Measurements from ENCODE around the gene NHEJ1.

Gene NHEJ1

GRCh38 chr2:219167997-219168396, 7.4 kb upstream of the NHEJ1 start:
- DNase-seq (ENCODE audit: low read depth in 2 of 2) = no peak

DNA sequence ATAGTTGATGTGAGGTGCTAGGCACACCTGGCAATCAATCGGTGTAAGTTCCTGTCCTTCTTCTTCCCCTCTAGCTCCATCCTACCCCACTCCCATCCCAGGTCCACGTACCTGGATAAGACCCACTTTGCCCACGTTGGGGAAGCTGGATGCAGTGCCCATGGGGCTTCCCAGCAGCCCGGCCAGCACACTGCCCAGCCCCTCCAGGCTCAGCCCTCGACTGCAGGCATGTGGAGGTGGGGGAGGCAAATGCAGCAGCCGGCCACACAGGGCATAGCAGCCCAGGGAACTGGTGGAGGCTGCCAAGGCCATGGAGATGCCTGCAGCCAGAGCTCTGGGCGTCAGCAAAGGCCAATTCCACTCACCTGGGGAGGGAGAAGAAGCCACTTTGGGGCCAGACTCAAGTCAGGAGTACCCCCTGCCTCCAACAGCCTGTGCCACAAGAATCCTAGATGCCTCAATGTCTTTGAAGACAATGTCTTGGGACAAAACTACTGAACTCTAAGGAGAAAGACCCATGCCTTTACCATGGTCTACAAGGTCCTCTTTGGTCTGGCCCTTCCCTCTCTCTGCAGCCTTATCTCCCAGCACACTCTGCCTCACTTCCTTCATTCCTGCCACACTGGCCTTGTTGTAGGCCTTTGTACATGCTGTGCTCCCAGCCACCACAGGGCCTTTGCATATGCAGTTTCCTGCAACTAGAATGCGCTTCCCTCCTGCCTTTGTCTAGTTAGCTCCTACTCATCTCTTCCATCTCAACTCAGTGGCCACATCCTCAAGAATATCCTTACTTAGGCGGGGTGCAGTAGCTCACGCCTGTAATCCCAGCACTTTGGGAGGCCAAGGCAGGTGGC, 4.7 kb upstream of the NHEJ1 start:
- no peak for DNase-seq (ENCODE audit: low read depth in 2 of 2)

- DNase-seq (ENCODE audit: low read depth in 2 of 2) = no peak
Measured at GRCh38 chr2:219163156-219163555, 2.5 kb upstream of the NHEJ1 start.

DNA sequence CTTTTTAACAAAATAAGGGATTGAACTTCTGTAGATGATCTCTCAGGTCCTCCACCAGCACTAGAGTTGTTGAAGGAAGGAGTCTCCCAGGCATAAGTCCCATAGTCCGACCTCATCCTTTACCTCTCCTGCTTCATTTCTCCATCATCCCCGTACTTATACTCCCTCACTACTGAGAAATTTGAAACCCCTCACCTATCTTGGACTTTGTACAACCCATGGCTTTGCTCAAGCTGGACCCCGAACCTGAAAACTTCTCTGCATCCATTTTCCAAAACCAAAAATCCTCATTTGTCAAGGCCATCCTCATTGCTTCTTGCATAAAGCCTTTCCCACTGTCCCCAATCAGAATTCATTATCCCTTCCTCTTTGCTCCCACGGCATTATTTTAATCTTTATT, 482 bp upstream of the NHEJ1 start:
- DNase-seq (ENCODE audit: low read depth in 2 of 2) = no peak

DNA sequence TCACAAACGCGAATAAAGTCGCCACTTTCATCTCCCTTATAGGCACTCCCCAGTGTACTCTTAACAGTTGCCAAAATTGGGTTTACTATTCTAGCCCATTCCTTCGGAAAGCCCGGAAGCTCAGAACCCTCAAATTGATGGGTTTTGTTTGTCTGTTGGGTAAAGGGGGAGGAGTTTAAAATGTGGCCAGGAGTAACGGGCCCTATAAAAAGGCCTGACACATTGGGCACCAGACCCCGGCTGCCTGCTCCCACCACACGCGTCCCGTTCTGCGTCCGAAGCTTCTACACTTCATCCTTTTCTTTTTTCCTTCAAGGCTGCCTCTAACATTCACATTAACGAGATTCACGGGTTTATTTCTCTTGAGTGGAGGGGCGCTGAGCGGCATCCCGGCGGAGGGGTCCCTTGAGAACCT, 837 bp downstream of the NHEJ1 start:
- no peak for DNase-seq (ENCODE audit: low read depth in 2 of 2)

GRCh38 chr2:219158586-219158985, 2.0 kb downstream of the NHEJ1 start:
- no peak for DNase-seq (ENCODE audit: low read depth in 2 of 2)

DNA sequence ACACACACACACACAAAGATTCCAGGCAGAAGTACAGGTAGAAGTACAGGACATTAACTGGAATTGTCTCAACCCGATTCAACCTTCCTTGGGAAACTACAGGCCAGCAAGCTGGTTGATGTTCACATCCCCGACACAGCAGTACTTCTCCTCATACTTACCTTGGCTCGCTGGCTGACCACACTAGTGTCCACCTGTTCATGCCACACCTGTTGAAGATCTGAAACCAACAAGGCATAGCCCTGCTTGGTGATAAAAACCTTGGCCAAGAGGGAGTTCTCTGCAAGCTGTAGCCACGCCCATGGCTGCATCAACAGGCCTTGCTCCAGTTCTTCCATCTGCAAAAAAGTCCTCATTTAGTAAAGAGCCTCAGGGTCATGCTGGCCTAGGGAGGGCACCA, 2.6 kb downstream of the NHEJ1 start:
- DNase-seq (ENCODE audit: low read depth in 2 of 2) = no peak

DNA sequence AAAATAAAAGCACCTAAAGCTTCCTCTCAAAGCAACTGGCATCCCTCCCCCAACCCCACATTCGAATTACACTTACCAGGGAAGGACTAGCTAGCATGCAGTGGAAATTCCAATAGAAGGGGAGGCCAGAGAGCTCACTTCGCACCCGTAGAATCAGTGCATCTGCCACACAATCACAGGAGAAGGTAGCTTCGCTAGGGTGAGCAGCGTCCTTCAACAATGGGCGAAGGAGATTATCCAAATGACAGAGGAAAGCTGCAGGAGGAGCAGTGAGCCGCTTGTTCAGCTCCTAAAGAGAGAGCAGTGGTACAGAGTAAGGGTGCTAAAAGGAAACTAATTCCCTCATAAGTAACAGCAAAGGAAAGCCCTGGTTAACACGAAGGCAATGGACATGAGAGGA, 3.2 kb downstream of the NHEJ1 start:
- no peak for DNase-seq (ENCODE audit: low read depth in 2 of 2)

GRCh38 chr2:219155054-219155644, 5.5 kb downstream of the NHEJ1 start:
- no peak for DNase-seq (ENCODE audit: low read depth in 2 of 2)

DNA sequence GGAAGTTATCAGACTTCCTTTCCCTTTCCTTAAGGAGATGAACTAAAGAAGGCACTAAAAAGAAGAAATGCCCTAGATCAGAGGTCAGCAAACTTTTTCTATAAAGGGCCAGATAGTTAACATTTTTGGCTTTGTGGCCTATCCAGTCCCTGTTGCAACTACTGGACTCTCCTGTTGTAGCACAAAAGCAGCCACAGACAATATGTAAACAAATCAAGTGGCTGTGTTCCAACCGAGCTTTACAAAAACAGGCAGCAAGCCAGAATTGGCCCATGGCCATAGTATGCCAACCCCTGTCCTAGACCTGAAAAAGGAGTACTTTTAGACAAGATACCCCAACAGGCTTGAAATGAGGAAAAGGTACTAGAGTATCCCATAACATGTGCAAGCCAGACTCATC, 10.9 kb downstream of the NHEJ1 start:
- DNase-seq (ENCODE audit: low read depth in 2 of 2) = no peak

- DNase-seq (ENCODE audit: low read depth in 2 of 2) = no peak
Measured at GRCh38 chr2:219142329-219142728, 18.3 kb downstream of the NHEJ1 start.

- DNase-seq (ENCODE audit: low read depth in 2 of 2) = no peak
Measured at GRCh38 chr2:219140722-219141121, 19.9 kb downstream of the NHEJ1 start.

DNA sequence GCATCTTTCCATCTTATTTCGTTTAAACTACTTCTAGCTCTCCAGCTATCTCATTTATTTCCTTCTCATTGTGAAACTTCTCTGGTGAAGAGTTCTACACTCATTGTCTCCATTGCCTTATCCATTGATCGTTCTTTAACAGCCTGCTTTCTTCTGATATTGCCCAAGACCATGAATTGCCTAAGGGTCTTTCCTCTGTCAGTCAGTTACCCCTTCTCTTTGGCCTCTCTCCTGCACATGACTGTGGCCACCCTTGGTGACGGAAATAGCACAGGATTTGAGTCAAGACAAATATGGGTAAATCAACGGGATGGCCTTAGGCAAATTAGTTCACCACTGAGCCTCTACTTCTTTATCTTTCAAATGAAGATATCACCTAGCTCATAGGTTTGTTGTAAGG, 26.6 kb downstream of the NHEJ1 start:
- no peak for DNase-seq (ENCODE audit: low read depth in 2 of 2)

DNA sequence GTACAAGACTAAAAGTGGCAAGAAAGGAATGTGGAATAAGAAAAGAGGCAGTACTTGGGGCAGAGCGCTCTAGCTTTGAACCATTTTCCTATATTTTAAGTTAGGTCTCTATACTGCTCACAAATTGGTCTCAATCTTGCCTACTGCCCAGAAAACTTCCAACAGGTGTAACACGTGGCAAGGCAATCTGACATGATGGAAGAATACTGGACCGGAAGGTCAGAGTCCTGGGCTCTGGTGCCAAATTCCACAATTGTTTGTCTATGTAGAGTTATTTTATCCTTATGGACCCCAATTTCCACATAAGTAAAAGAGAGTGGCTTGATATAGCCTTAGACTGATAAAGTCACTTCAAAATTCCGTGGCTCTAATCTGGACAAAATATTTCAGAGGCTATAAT, 28.9 kb downstream of the NHEJ1 start:
- no peak for DNase-seq (ENCODE audit: low read depth in 2 of 2)

- no peak for DNase-seq (ENCODE audit: low read depth in 2 of 2)
Measured at GRCh38 chr2:219131327-219131726, 29.3 kb downstream of the NHEJ1 start.

DNA sequence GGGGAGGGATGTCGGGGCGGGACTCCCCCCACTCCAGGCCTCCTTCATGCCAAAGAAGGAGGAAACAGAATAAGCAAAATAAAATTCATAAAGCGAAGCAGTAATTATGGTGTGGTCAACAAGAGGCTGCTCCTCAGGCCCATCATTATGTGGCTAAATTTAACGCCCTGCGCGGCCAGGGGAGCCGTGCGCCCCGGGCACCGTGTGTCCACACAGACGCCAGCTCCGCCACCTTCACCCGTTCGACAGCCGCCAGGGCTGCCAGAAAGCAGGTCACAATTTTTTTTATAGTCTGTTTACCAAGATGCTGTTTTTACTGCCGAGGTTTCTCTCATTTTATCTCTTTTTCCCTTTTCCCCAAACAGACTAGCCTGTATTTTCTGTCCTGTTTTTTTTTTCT, 31.0 kb downstream of the NHEJ1 start:
- DNase-seq (ENCODE audit: low read depth in 2 of 2) = no peak

- DNase-seq (ENCODE audit: low read depth in 2 of 2) = no peak
Measured at GRCh38 chr2:219128396-219128795, 32.2 kb downstream of the NHEJ1 start.

- DNase-seq (ENCODE audit: low read depth in 2 of 2) = no peak
Measured at GRCh38 chr2:219127037-219127635, 33.5 kb downstream of the NHEJ1 start.

DNA sequence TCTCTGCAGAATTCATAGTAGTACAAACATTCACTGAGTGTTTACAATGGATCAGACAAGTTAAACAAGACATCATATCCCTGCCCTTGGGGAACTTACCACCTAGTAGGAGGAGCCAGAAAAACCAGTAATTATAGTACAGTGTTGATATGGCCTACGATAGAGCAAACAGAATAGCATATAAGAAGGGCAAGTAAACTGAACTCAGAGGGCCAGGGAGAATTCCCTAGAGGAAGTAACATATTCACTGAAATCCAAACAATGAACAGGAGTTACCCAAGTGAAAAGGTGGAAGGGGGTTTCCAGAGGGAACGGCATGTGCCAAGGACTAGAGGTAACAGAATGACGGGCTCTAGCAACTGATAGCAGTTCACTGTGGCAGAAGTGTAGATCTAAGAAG, 34.1 kb downstream of the NHEJ1 start:
- no peak for DNase-seq (ENCODE audit: low read depth in 2 of 2)

- DNase-seq (ENCODE audit: low read depth in 2 of 2) = no peak
Measured at GRCh38 chr2:219125886-219126270, 34.7 kb downstream of the NHEJ1 start.

GRCh38 chr2:219125225-219125885, 35.3 kb downstream of the NHEJ1 start:
- DNase-seq (ENCODE audit: low read depth in 2 of 2) = no peak

DNA sequence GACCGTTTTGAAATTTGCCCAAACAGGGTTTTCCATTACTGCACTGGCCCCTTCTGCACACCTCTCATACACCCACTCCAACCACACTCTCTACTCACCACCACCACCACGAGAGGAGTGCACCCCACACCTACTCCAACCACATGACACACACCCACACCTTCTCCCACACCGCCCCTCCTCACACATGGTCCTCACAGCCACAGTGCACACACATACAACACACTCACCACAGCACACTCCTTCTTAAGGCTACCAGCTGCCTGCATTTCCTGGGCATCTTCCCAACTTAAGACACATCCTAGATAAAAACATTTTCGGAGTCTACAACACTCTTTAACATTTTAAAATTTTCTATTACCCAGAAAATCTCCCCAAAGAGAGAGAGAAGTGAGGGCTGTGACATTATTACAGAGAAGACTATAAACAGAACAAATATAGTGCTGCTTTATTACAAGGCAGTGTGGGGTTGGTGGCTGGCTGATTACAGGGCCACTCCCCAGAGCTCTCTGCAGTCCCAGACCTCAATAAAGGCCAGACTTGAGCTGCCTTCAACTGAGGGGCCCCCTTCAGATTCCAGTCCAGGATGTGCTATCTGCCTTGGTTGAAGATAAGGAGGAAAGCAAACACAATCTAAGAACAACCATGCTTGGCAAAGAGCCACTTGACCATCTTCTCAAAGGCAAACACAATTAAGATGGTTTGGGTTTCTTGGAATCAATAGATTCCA, 36.1 kb downstream of the NHEJ1 start:
- no peak for DNase-seq (ENCODE audit: low read depth in 2 of 2)

Data from stimulated activated CD8-positive, alpha-beta memory T cell treated with anti-CD3 and anti-CD28 coated beads, Interleukin-2, amount 100 ng/mL, for 1 hour (primary cell).